HT1080 (cell line): ENCODE data around the gene ACSL5. TPM values are rescaled to one million over a fixed set of nuclear protein-coding genes. Genes with fewer than 3 reads are reported as not detected.

Source experiments
- DNase-seq: peaks from one replicate; pipeline ENCODE4 v3.0.0-alpha.2; 2015; ENCODE audit warnings: low read depth
- polyA plus RNA-seq, 2 experiments: library from polyadenylated mRNA; depleted of rRNA; stranded (reverse); fragments of >200 nt; gene quantifications; 2 replicates each; pipeline ENCODE4 v1.2.3, GENCODE V29; 2015
- total RNA-seq: library from RNA; depleted of rRNA; stranded (reverse); fragments of >200 nt; shearing (Covaris generic); gene quantifications from 2 replicates; pipeline ENCODE4 v1.2.3, GENCODE V29; 2014; rRNA removed

The ACSL5 gene, protein sequence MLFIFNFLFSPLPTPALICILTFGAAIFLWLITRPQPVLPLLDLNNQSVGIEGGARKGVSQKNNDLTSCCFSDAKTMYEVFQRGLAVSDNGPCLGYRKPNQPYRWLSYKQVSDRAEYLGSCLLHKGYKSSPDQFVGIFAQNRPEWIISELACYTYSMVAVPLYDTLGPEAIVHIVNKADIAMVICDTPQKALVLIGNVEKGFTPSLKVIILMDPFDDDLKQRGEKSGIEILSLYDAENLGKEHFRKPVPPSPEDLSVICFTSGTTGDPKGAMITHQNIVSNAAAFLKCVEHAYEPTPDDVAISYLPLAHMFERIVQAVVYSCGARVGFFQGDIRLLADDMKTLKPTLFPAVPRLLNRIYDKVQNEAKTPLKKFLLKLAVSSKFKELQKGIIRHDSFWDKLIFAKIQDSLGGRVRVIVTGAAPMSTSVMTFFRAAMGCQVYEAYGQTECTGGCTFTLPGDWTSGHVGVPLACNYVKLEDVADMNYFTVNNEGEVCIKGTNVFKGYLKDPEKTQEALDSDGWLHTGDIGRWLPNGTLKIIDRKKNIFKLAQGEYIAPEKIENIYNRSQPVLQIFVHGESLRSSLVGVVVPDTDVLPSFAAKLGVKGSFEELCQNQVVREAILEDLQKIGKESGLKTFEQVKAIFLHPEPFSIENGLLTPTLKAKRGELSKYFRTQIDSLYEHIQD
- 0.17 and 0.63 TPM in 2 replicates for total RNA-seq
- 0.41 and 0.83 TPM in 2 replicates for polyA plus RNA-seq (2015; cell fraction: cytosol; rRNA removed)
- polyA plus RNA-seq (2015; cell fraction: nucleus; rRNA removed), result 0.52 and 1.0 TPM in 2 replicates

GRCh38 chr10:112373912-112374338 lies at the start of gene ACSL5:
TSS of gene ACSL5 (plus strand) at chr10:112374116. CDS start at chr10:112394947, 20,831 bp downstream.
- DNase-seq, result no peak

GRCh38 chr10:112327678-112328077 lies 46.2 kb upstream of the ACSL5 start:
- no peak for DNase-seq

GRCh38 chr10:112330162-112330561 lies 43.8 kb upstream of the ACSL5 start:
- no peak for DNase-seq

GRCh38 chr10:112330607-112331160 lies 43.2 kb upstream of the ACSL5 start:
- no peak for DNase-seq

- DNase-seq, result no peak
Measured at GRCh38 chr10:112332022-112332421, 41.9 kb upstream of the ACSL5 start.

- no peak for DNase-seq
Measured at GRCh38 chr10:112332509-112333228, 41.2 kb upstream of the ACSL5 start.

GRCh38 chr10:112333452-112333851 lies 40.5 kb upstream of the ACSL5 start:
- no peak for DNase-seq

DNA sequence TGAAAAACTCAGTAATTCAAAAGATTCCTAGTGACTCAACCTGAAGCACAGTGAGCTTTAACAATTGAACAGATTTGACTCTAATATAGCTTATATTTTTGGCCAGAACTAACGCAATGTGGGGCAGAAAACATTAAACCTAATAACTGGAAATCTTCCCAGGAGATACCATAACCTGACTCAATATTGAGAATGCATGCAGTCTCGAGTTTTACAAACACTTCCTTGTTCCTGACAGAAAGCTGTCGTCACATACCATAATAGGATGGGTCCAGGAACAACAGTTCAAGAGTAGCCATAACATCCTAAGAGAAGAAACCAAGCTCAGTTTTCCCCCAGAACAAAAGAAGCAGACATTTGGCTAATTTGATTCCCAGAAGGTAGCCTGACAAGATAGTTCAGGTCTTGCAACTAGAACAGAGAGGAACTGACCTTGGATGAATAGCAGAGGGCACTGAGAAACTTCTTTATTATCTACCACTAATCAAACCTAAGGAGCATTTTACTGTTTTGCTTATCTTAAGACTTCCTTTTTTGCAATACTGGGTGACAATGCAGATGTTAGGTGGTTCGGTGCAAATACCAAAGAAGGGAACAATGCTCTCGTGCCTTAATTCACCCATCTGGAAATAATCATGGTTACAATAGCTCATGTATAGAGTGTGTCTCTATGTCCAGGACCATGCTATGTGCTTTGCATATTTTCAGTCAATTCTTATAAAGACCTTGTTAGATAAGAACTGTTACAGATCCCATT lies 38.6 kb upstream of the ACSL5 start:
- no peak for DNase-seq

DNA sequence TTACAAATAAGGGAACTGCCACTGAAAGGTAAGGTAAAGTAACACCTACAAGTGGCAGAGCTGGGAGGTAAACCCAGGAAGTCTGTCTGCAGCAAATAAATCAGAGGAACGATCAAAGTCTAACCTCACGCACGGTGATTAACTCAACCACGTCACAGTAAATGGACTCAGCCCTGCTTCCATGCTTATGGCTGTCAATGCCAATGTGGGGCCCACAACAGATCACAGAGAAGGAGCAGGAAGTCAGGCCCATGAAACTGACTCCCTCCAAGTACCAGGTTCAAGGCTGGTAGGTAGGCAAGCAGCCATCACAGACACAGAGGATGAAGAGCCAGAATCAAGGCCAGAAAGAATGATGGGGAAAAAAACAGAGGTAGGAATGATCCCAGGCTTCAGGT lies 38.0 kb upstream of the ACSL5 start:
- no peak for DNase-seq

- no peak for DNase-seq
Measured at GRCh38 chr10:112336556-112337201, 37.2 kb upstream of the ACSL5 start.

GRCh38 chr10:112338957-112339356 lies 35.0 kb upstream of the ACSL5 start:
- no peak for DNase-seq

DNA sequence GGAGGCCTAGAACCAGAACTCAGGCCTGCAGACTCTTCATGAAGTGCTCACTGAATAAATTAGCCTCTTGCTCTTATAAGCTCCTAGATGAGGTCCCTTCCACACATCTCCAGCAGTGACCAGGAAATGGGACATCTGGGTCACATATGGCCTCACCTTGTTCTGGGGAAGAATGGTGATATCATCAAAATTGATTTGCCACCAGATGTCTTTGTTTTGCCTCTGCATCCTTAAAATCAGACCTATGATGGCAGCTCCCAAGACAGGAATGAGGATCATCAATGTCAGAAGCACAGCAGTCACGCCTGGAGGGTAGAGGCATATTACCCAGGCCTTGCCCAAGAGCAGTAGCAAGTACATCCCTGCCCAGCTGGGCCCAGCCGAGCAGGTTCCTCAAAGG lies 33.3 kb upstream of the ACSL5 start:
- no peak for DNase-seq

- DNase-seq, result no peak
Measured at GRCh38 chr10:112343056-112343806, 30.7 kb upstream of the ACSL5 start.

GRCh38 chr10:112344261-112344660 lies 29.7 kb upstream of the ACSL5 start:
- no peak for DNase-seq

DNA sequence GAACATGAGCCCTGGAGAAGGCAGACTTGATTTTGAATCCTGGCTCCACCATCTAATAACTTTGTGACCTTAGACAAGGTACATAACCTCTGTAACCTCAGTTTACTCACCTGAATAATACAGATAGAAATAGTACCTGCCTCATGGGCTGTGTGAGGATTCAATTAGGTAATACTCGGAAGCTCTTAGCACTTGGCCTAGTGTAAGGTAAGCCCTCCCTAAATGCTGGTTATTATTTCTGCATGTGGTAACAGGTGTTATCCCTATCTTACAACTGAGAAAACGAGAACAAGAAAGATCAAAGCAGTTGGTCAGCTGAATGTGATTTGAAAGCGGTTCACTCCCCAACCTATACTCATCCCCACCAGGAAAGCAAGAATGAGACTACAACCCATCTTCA lies 28.7 kb upstream of the ACSL5 start:
- no peak for DNase-seq

- DNase-seq, result no peak
Measured at GRCh38 chr10:112345743-112346142, 28.2 kb upstream of the ACSL5 start.

DNA sequence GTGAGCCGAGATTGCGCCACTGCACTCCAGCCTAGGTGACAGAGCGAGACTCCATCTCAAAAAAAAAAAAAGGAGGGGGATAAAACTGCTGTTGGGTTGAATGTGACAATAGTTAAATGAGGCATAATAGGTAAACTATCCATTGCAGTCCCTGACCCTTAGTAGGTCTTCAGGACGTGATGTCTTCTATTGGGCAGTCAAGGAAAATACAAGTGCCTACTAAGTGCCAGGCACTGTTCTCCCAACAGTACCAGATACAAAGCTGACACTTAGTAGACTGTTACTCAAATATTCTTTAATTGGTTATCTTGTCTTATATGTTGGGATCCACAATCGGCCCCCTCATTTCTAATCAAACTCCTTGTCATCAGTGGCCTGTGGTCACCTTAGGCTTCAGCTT lies 27.1 kb upstream of the ACSL5 start:
- no peak for DNase-seq

GRCh38 chr10:112347709-112348671 lies 25.9 kb upstream of the ACSL5 start:
- DNase-seq, result no peak
